KMS-11 (cell line): ENCODE results near the gene MEGF8.

Experiments used
- H2AFZ ChIP-seq: fragments of 200-600 bp; sonication (generic); 2 replicates; pipeline ENCODE4 v1.6.1; 2016; ENCODE audit warnings: antibody characterized with exemption, mixed run types, low read depth
- H3K27ac ChIP-seq: fragments of 200-600 bp; sonication (generic); 2 replicates; pipeline ENCODE4 v1.6.1; 2016; ENCODE audit warnings: mild to moderate bottlenecking, mixed run types
- H3K27me3 ChIP-seq: fragments of 200-600 bp; sonication (generic); 2 replicates; pipeline ENCODE4 v1.6.1; 2017; ENCODE audit warnings: mild to moderate bottlenecking, low read depth, mixed run types, moderate library complexity; ENCODE audit not compliant: insufficient read depth
- H3K36me3 ChIP-seq: fragments of 200-600 bp; sonication (generic); 2 replicates; pipeline ENCODE4 v1.6.1; 2017; ENCODE audit warnings: mild to moderate bottlenecking, mixed run types; ENCODE audit not compliant: insufficient read depth
- H3K4me1 ChIP-seq: fragments of 200-600 bp; sonication (generic); 2 replicates; pipeline ENCODE4 v1.6.1; 2016; ENCODE audit warnings: mild to moderate bottlenecking, low read depth, mixed run types; ENCODE audit not compliant: poor library complexity, severe bottlenecking
- H3K4me2 ChIP-seq: fragments of 200-600 bp; sonication (generic); 2 replicates; pipeline ENCODE4 v1.7.0; 2016; ENCODE audit warnings: mild to moderate bottlenecking, mixed run types
- H3K4me3 ChIP-seq: fragments of 200-600 bp; sonication (generic); IDR thresholded peaks from 2 replicates; pipeline ENCODE4 v1.6.1; 2017; ENCODE audit warnings: low read depth, low read length, mixed read lengths; ENCODE audit not compliant: insufficient read depth
- H3K79me2 ChIP-seq: fragments of 200-600 bp; sonication (generic); 2 replicates; pipeline ENCODE4 v1.6.1; 2016; ENCODE audit warnings: low read depth, mixed run types; ENCODE audit not compliant: insufficient read depth
- H3K9ac ChIP-seq: fragments of 200-600 bp; sonication (generic); 2 replicates; pipeline ENCODE4 v1.6.1; 2016; ENCODE audit warnings: mild to moderate bottlenecking, mixed run types
- H4K20me1 ChIP-seq: fragments of 200-600 bp; sonication (generic); 2 replicates; pipeline ENCODE4 v1.6.1; 2016; ENCODE audit warnings: mild to moderate bottlenecking, mixed run types; ENCODE audit not compliant: insufficient read depth
- TF ChIP-seq, protein P1 (sequence below): fragments of 200-600 bp; sonication (generic); conservative IDR thresholded peaks from 2 replicates; pipeline ENCODE4 v1.6.1; 2017; ENCODE audit warnings: low read depth, mild to moderate bottlenecking, antibody characterized with exemption, low read length, moderate library complexity, mixed read lengths

MEGF8 gene

GRCh38 chr19:42303876-42304275, 21.6 kb upstream of the MEGF8 start:
- Histone ChIP-seq H2AFZ (no peak overlapping the region), H3K4me1 (peaks cover 13% of the 10 kb centered on the region), H4K20me1 (no peaks in the 10 kb centered on the region), H3K9ac (no peak overlapping the region), H3K79me2 (no peaks in the 10 kb centered on the region), H3K27me3 (no peaks in the 10 kb centered on the region; the same call in 1 of the 2 replicates), H3K4me3 (no peak overlapping the region), H3K4me2 (0 out of 2 replicates have a peak overlapping the region, but pooled peaks have one; percentile 83), H3K27ac (no peak overlapping the region), H3K36me3 (no peaks in the 10 kb centered on the region)
- TF ChIP-seq, protein P1, sequence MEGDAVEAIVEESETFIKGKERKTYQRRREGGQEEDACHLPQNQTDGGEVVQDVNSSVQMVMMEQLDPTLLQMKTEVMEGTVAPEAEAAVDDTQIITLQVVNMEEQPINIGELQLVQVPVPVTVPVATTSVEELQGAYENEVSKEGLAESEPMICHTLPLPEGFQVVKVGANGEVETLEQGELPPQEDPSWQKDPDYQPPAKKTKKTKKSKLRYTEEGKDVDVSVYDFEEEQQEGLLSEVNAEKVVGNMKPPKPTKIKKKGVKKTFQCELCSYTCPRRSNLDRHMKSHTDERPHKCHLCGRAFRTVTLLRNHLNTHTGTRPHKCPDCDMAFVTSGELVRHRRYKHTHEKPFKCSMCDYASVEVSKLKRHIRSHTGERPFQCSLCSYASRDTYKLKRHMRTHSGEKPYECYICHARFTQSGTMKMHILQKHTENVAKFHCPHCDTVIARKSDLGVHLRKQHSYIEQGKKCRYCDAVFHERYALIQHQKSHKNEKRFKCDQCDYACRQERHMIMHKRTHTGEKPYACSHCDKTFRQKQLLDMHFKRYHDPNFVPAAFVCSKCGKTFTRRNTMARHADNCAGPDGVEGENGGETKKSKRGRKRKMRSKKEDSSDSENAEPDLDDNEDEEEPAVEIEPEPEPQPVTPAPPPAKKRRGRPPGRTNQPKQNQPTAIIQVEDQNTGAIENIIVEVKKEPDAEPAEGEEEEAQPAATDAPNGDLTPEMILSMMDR, result no peak

DNA sequence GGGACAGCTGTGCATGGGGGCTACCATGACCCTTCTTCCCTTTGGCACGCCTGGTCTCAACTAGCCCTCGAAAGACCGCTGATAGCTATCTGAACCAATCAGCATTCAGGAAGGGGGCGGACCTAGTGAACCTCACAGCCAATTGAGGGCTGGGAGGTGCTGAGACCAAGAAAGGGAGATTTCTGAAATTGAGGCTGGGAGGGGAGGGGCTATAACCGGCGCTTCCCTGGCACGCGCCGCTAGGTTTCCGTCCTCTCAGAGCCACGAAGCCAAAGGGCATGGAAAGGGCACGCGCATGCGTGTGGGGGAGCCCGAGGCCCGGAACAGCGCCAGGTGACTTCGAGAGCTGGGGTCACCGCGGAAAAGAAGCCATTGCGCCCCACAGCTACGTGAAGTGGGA, 18.8 kb upstream of the MEGF8 start:
- Histone ChIP-seq H3K36me3 (no peaks in the 10 kb centered on the region), H3K4me1 (peaks cover 10% of the 10 kb centered on the region), H3K79me2 (no peaks in the 10 kb centered on the region), H3K27ac (no peak overlapping the region), H4K20me1 (no peaks in the 10 kb centered on the region), H3K9ac (no peak overlapping the region), H2AFZ (no peak overlapping the region), H3K27me3 (peaks cover 9% of the 10 kb centered on the region; the same call in 1 of the 2 replicates), H3K4me3 (no peak overlapping the region), H3K4me2 (no peak overlapping the region)
- TF ChIP-seq, protein P1, result no peak

DNA sequence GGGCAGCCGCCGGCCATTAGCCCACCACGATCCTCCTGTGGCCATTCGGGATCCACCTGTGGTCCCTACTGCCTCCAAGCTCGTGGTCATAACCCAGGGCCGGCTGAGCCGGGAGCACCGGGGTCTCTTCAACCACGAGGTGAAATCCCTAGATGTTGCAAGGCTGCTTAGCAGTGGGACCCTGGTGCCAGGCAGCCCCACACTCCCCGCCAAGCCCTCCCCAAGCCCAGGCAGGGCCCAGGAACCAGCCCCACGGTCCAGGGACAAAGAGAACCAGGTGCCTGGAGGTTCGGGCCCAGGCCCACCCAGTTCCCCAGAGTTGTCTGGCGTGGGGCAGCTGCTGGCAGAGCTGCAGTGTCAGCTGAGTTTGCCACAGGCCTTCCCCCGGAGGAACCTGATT, 15.7 kb upstream of the MEGF8 start:
- Histone ChIP-seq H3K9ac (no peak overlapping the region), H2AFZ (no peak overlapping the region), H3K79me2 (no peaks in the 10 kb centered on the region), H3K36me3 (no peaks in the 10 kb centered on the region), H3K27me3 (peaks cover 38% of the 10 kb centered on the region), H3K4me3 (no peak overlapping the region), H3K4me1 (peaks cover 5% of the 10 kb centered on the region), H4K20me1 (no peaks in the 10 kb centered on the region), H3K4me2 (no peak overlapping the region), H3K27ac (no peak overlapping the region)
- TF ChIP-seq, protein P1, result no peak

DNA sequence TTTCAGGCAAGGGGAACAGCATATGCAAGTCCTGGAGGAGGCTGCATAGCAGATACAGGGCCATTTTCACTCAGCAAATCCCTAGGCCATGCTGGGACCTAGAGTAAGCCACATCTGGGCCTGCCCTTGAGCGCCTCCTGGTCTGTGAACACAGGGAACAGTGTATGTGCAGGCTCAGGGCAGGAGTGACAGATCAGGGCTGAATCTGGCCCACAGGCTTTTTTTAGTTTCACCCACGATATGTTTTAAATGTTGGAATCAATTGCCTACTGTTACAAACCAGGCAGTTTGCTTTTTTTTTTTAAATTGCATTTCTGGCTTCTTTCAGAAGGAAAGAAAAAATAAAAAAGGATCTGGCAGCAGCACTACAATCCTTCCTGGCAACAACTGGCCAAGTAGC, 13.8 kb upstream of the MEGF8 start:
- H3K27ac ChIP-seq, result no peak overlapping the region
- H3K4me2 ChIP-seq, result no peak overlapping the region
- no peaks in the 10 kb centered on the region for H3K79me2 ChIP-seq
- TF ChIP-seq, protein P1, result no peak
- peaks cover 5% of the 10 kb centered on the region for H3K4me1 ChIP-seq
- H3K4me3 ChIP-seq, result no peak overlapping the region
- no peak overlapping the region for H3K9ac ChIP-seq
- peaks cover 54% of the 10 kb centered on the region for H3K27me3 ChIP-seq
- H3K36me3 ChIP-seq, result no peaks in the 10 kb centered on the region
- no peak overlapping the region for H2AFZ ChIP-seq
- no peaks in the 10 kb centered on the region for H4K20me1 ChIP-seq
